ENCODE measurements around the gene EEFSEC.

DNA sequence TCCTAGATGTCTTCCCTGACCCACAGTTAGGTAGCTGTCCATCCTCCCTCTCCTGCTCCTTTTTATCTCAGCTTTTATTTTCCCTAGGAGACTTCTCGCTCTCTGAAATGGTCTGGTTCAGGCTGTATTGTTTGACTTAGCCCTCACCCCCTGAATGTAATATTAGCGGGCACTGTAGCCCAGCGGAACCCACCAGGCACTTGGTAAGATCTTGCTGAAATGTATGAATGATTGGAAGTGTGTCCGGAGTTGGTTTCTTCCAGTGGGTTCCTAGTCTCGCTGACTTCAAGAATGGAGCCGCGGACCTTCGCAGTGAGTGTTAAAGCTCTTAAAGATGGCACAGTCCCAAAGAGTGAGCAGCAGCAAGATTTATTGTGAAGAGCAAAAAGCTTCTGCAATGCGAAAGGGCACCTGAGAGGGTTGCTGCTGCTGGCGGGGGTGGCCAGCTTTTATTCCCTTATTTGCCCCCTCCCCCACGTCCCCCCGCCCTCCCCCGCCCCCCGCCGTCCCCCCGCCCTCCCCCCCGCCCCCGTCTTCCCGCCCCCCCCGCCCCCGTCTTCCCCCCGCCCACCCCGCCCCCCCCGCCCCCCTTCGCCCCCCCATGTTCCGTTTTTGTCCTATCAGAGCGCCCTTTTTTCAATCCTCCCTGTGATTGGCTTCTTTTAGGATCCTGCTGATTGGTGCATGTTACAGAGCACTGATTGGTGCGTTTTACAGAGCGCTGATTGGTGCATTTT is 694 bp upstream of the EEFSEC start:
- TF ChIP-seq, protein P1, sequence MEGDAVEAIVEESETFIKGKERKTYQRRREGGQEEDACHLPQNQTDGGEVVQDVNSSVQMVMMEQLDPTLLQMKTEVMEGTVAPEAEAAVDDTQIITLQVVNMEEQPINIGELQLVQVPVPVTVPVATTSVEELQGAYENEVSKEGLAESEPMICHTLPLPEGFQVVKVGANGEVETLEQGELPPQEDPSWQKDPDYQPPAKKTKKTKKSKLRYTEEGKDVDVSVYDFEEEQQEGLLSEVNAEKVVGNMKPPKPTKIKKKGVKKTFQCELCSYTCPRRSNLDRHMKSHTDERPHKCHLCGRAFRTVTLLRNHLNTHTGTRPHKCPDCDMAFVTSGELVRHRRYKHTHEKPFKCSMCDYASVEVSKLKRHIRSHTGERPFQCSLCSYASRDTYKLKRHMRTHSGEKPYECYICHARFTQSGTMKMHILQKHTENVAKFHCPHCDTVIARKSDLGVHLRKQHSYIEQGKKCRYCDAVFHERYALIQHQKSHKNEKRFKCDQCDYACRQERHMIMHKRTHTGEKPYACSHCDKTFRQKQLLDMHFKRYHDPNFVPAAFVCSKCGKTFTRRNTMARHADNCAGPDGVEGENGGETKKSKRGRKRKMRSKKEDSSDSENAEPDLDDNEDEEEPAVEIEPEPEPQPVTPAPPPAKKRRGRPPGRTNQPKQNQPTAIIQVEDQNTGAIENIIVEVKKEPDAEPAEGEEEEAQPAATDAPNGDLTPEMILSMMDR (IDR thresholded peaks at IDR 0.05) = no peak
- no peak for TF ChIP-seq POLR2A (IDR thresholded peaks at IDR 0.05)

Data from adrenal gland (tissue), 5 donors.